Right lobe of liver (tissue), 6 donors: Measurements from ENCODE around the gene RPS6KL1. TPM values are rescaled to one million over a fixed set of nuclear protein-coding genes. Genes with fewer than 3 reads are reported as not detected.

Experiments used
- ATAC-seq, 4 donors: fragments of 200-7000 bp; cut with Tn5 transposase; one replicate each; pipeline ENCODE4 v1.9.1; 2020; ENCODE audit warnings: mild to moderate bottlenecking in 4 of 4, moderate library complexity in 4 of 4
- DNase-seq, 3 donors: peaks; one replicate each; pipeline ENCODE4 v3.0.0-alpha.2; 2020
- H3K27ac ChIP-seq, 3 donors: fragments of 200-600 bp; one replicate each; pipeline ENCODE4 v1.8.0; 2022
- H3K27me3 ChIP-seq, 2 donors: fragments of 200-600 bp; one replicate each; pipeline ENCODE4 v1.8.0; 2022
- H3K36me3 ChIP-seq, 4 donors: fragments of 200-600 bp; sonication (generic) in 1 of 4; one replicate each; pipeline versions ENCODE4 v1.5.1 to v1.8.0; 2017 to 2022; ENCODE audit warnings: control low read depth in 1 of 4
- H3K4me1 ChIP-seq, 4 donors: fragments of 200-600 bp; sonication (generic) in 1 of 4; one replicate each; pipeline versions ENCODE4 v1.5.1 to v1.8.0; 2017 to 2022; ENCODE audit warnings: control low read depth in 1 of 4
- H3K4me3 ChIP-seq, 3 donors: fragments of 200-600 bp; one replicate each; pipeline ENCODE4 v1.8.0; 2022
- H3K9me3 ChIP-seq, 4 donors: fragments of 200-600 bp; sonication (generic) in 1 of 4; one replicate each; pipeline versions ENCODE4 v1.5.1 to v1.8.0; 2017 to 2022; ENCODE audit warnings: control low read depth in 1 of 4
- POLR2A ChIP-seq: fragments of 450-650 bp; IDR thresholded peaks from one replicate; pipeline ENCODE4 v1.6.1; 2017; ENCODE audit warnings: antibody characterized with exemption, mild to moderate bottlenecking
- WGBS: methylation state at CpG from one replicate; pipeline ENCODE4 v1.1.6; 2018; ENCODE audit warnings: low coverage, low lambda C conversion rate; ENCODE audit not compliant: insufficient coverage; ENCODE audit errors: missing lambda C conversion rate; 5-methylcytosine and 5-hydroxymethylcytosine counted together
- intact Hi-C, 2 donors: fragments of 100-400 bp; cut with DNase I; formaldehyde crosslinking; loops; one replicate each; pipeline versions ENCODE4 v1.11.2 to v1.14.1; 2022
- total RNA-seq, 6 experiments: library from RNA; depleted of rRNA in 2 of 6; stranded (reverse); fragments of >200 nt in 2 of 6; fragmentation: NEBNext Ultra II Directional in 3 of 6; extraction: Animal tissue kit (Norgen Biotek cat#: 25700) in 3 of 6; gene quantifications; one replicate each; pipeline versions ENCODE4 v1.1.0 to v1.2.4, GENCODE V29; 2016 to 2023
- TF ChIP-seq, protein P1 (sequence below), 4 donors: fragments of 200-600 bp in 3 of 4; fragments of 450-650 bp in 1 of 4; IDR thresholded peaks; one replicate each; pipeline versions ENCODE4 v1.5.1 to v1.8.0; 2016 to 2022; ENCODE audit warnings: antibody characterized with exemption in 4 of 4, mild to moderate bottlenecking in 2 of 4
- donor health status: DM: no; HTN: yes; CAD: no.
- donor health status: DM: no; HTN: no; CAD: no.
- donor health status: DM: no; HTN: no; CAD: no.
- donor health status: DM: no; HTN: yes; CAD: no.
- donor health status: DM: no; HTN: yes; CAD: no.

Gene RPS6KL1
- total RNA-seq, 6 experiments from 2014 or later = 3.9 to 7.9 (median 4.9) TPM

DNA sequence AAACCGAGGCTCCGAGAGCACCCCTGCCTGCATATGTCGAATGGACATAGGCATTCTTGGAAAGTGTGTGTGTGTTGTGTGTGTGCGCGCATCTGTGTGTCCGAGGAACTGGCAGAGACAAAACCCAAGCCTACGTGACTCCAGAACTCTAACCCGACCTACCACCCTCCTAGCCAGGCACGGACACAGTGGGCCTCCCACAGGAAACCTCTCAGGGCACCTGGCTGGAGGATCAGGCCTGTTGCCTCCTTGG is 32.9 kb upstream of the RPS6KL1 start:
- Histone ChIP-seq H3K36me3 (no peaks in the 10 kb centered on the region), H3K27ac (no peak overlapping the region), H3K9me3 (no peaks in the 10 kb centered on the region), H3K4me3 (peak overlapping the region in 1 of 3 donors; percentile 48), H3K27me3 (no peaks in the 10 kb centered on the region), H3K4me1 (peaks cover 0 to 4% (median 0%) of the 10 kb centered on the region in 4 donors)
- TF ChIP-seq POLR2A = no peak
- TF ChIP-seq, protein P1, sequence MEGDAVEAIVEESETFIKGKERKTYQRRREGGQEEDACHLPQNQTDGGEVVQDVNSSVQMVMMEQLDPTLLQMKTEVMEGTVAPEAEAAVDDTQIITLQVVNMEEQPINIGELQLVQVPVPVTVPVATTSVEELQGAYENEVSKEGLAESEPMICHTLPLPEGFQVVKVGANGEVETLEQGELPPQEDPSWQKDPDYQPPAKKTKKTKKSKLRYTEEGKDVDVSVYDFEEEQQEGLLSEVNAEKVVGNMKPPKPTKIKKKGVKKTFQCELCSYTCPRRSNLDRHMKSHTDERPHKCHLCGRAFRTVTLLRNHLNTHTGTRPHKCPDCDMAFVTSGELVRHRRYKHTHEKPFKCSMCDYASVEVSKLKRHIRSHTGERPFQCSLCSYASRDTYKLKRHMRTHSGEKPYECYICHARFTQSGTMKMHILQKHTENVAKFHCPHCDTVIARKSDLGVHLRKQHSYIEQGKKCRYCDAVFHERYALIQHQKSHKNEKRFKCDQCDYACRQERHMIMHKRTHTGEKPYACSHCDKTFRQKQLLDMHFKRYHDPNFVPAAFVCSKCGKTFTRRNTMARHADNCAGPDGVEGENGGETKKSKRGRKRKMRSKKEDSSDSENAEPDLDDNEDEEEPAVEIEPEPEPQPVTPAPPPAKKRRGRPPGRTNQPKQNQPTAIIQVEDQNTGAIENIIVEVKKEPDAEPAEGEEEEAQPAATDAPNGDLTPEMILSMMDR (IDR thresholded peaks at IDR 0.05) = no peak
- no peak for DNase-seq
- 100% methylated on average over 1 of the region's 9 CpGs for WGBS
- intact Hi-C loops = no loop called here
- ATAC-seq = no peak

DNA sequence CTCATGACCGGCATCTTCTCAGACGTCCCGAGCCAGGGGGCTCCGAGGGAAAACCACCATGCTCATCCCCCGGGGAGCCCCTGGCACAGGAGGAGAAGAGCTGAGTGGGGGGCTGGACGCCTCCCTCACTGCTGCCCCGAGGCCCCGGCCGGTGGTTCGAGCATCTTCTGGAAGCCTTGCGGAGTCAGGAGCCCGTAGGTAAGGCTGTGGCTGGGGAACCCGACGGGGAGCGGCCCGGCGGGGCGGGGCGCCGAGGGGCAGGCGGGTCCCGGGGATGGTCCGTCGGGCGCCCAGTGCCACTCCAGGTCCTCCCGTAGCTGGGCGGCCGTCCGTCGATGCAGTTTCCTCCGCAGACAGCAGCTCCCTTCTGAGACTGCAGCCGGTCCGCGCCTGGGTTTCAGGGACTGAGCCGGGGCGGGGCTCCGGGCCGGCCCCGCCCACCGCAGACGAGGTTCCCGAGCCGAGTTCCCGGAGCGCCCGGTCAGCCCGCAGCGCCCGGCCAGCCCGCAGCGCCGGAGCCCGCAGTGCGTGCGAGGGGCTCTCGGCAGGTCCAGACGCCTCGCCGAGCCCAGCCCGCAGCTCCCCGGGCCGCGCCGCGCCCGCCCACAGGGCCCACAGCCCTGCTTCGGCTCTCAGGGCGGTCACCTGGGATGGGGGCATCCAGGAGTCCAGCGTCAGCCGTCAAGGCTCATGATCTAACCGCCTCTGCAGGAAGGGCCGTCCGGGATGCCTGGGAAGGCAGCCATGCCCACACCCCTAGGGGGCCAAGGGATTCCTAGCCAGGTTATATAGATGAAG is 32.4 kb upstream of the RPS6KL1 start, which contains the start of gene PGF:
Gene PGF (minus strand): TSS at position 369 of the 798 bp plus-strand sequence. CDS start 355 bp downstream, at position 14.
- intact Hi-C loops = no loop called here
- H3K36me3 ChIP-seq = no peaks in the 10 kb centered on the region
- TF ChIP-seq, protein P1 (IDR thresholded peaks at IDR 0.05) = no peak
- TF ChIP-seq POLR2A = peak; percentile 66
- peak within 1 kb of the TSS in 1 of 3 donors; percentile 14 for H3K27ac ChIP-seq
- no peaks in the 10 kb centered on the region for H3K27me3 ChIP-seq
- peaks cover 0 to 4% (median 0%) of the 10 kb centered on the region in 4 donors for H3K4me1 ChIP-seq
- peak; percentile 73 to 77 (median 75) for DNase-seq
- ATAC-seq = peak; percentile 90 to 95 (median 92)
- WGBS = 10% methylated on average over 4 of the region's 73 CpGs
- H3K4me3 ChIP-seq = peak within 1 kb of the TSS; percentile 32 to 48 (median 47)
- H3K9me3 ChIP-seq = no peaks in the 10 kb centered on the region

DNA sequence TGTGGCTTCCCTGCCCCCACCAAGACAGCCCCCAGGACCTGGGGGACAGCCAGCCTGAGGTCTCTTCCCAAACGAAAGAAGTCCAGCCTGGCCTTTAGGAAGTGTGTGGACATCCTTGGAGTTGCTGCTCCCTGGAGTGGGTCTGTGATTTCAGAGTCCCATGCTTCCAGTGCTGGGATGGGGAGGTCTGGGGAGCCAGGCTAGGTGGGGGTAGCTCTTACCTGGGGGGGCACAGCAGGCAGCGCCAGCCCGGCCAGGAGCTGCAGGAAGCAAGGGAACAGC is 31.8 kb upstream of the RPS6KL1 start:
- Histone ChIP-seq H3K4me3 (peak overlapping the region; percentile 32 to 48 (median 47)), H3K27ac (no peak overlapping the region), H3K36me3 (no peaks in the 10 kb centered on the region), H3K4me1 (peaks cover 0 to 4% (median 0%) of the 10 kb centered on the region in 4 donors), H3K27me3 (no peaks in the 10 kb centered on the region), H3K9me3 (no peaks in the 10 kb centered on the region)
- no peak for ATAC-seq
- WGBS = 7% methylated on average over 3 of the region's 3 CpGs
- DNase-seq = no peak
- TF ChIP-seq, protein P1 (IDR thresholded peaks at IDR 0.05) = no peak
- TF ChIP-seq POLR2A = no peak
- intact Hi-C loops = no loop called here

DNA sequence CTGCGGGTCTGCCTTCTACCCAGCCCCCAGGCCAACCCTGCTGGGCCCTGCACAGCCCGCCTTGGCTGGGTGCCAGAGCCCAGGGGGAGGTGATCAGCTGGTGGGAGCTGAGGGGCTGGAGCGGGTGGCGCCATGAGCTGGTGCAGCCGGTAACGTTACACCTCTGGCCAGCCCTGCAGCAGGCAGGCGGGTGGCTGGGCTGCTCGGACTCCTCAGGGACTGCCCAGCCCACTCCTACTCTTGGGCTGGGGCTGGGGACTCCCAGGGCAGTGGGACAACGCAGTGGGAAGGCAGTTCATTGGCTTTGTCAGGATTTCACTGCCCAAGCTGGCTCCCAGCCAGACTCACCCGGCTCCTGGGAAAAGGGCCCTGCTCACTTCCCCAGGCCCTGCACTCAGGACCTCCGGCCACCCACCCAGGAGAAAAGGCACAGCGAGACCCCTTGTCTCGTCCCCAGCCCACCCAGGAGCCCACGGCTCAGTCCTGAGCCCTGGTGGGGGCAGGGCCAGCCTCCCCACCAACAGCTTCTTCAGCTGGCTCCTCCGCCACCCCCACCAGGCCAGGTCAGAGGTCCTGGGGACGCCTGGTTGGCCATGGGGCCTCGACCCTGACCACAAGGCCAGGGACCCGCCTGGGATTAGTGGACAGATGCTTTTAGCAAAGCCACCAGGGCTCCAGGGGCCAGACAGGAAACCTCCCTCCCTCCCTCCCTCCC is 31.3 kb upstream of the RPS6KL1 start:
- WGBS = no CpG with 5 or more reads among the region's 18 CpGs
- Histone ChIP-seq H3K4me1 (peaks cover 0 to 4% (median 0%) of the 10 kb centered on the region in 4 donors), H3K36me3 (no peaks in the 10 kb centered on the region), H3K27me3 (no peaks in the 10 kb centered on the region), H3K9me3 (no peaks in the 10 kb centered on the region), H3K27ac (no peak overlapping the region), H3K4me3 (peak overlapping the region in 2 of 3 donors; percentile 47 to 48)
- ATAC-seq (no peak), DNase-seq (no peak)
- TF ChIP-seq, protein P1 (IDR thresholded peaks at IDR 0.05) = no peak
- no peak for TF ChIP-seq POLR2A
- intact Hi-C loops = no loop called here
